ENCODE data around the gene HRH1. TPM values are rescaled to one million over a fixed set of nuclear protein-coding genes. Genes with fewer than 3 reads are reported as not detected.

Gene HRH1
- total RNA-seq, 4 donors from 2014 or later: 3.7 to 15.9 (median 5.9) TPM

GRCh38 chr3:11291808-11292207, 137.5 kb downstream of the HRH1 start:
- no peaks in the 10 kb centered on the region for H3K36me3 ChIP-seq
- no peak for DNase-seq (ENCODE audit: extremely low spot score)
- peaks cover 25 to 50% (median 47%) of the 10 kb centered on the region in 4 donors for H3K4me1 ChIP-seq
- no peaks in the 10 kb centered on the region for H3K27me3 ChIP-seq
- no peak overlapping the region for H3K4me3 ChIP-seq
- intact Hi-C loops (cut with DNase I): no loop called here
- TF ChIP-seq, protein P1, sequence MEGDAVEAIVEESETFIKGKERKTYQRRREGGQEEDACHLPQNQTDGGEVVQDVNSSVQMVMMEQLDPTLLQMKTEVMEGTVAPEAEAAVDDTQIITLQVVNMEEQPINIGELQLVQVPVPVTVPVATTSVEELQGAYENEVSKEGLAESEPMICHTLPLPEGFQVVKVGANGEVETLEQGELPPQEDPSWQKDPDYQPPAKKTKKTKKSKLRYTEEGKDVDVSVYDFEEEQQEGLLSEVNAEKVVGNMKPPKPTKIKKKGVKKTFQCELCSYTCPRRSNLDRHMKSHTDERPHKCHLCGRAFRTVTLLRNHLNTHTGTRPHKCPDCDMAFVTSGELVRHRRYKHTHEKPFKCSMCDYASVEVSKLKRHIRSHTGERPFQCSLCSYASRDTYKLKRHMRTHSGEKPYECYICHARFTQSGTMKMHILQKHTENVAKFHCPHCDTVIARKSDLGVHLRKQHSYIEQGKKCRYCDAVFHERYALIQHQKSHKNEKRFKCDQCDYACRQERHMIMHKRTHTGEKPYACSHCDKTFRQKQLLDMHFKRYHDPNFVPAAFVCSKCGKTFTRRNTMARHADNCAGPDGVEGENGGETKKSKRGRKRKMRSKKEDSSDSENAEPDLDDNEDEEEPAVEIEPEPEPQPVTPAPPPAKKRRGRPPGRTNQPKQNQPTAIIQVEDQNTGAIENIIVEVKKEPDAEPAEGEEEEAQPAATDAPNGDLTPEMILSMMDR (IDR thresholded peaks at IDR 0.05): no peak
- no peak for TF ChIP-seq EP300 (IDR thresholded peaks at IDR 0.05)
- TF ChIP-seq POLR2A (IDR thresholded peaks at IDR 0.05; ENCODE audit: low read depth): no peak
- TF ChIP-seq POLR2AphosphoS5 (IDR thresholded peaks at IDR 0.05): no peak
- no peaks in the 10 kb centered on the region for H3K9me3 ChIP-seq
- peak overlapping the region in 1 of 4 donors; percentile 27 for H3K27ac ChIP-seq (replicated peaks in 1 of 4)
- WGBS: 74% methylated on average over 5 of the region's 5 CpGs

GRCh38 chr3:11297126-11297525, 142.8 kb downstream of the HRH1 start:
- Histone ChIP-seq H3K27ac (replicated peaks in 1 of 4) (no peak overlapping the region), H3K27me3 (no peaks in the 10 kb centered on the region), H3K4me3 (no peak overlapping the region), H3K9me3 (no peaks in the 10 kb centered on the region), H3K36me3 (peaks cover 11 to 41% (median 24%) of the 10 kb centered on the region in 4 donors), H3K4me1 (peaks cover 0 to under 1% (median 0%) of the 10 kb centered on the region in 4 donors)
- no peak for DNase-seq (ENCODE audit: extremely low spot score)
- WGBS: 93% methylated on average over 4 of the region's 4 CpGs
- intact Hi-C loops (cut with DNase I): no loop called here
- no peak for TF ChIP-seq POLR2A (IDR thresholded peaks at IDR 0.05; ENCODE audit: low read depth)
- TF ChIP-seq EP300 (IDR thresholded peaks at IDR 0.05): no peak
- no peak for TF ChIP-seq POLR2AphosphoS5 (IDR thresholded peaks at IDR 0.05)
- TF ChIP-seq, protein P1 (IDR thresholded peaks at IDR 0.05): no peak

DNA sequence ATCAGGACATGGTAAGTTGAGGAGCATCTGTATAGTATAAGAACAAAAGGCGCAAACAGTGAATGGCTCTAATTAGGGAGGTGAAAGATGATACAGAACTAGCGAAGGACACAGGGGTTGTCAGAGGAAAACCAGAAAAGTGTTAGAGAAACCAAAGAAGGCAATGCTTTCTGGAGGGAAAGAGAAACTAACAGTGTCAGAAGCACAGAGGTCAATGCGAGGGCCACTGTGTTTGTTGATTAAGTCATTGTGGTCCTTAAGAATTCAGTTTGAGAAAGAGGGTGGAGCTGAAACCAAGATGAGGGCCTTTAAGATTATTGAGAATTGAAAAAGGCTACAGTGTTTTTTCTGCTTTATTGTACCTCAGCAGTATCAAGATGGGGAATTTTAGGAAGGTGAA, 146.7 kb downstream of the HRH1 start:
- Histone ChIP-seq H3K4me3 (no peak overlapping the region), H3K27me3 (no peaks in the 10 kb centered on the region), H3K4me1 (peaks cover 0 to 5% (median 0%) of the 10 kb centered on the region in 4 donors), H3K9me3 (no peaks in the 10 kb centered on the region), H3K27ac (replicated peaks in 1 of 4) (no peak overlapping the region), H3K36me3 (peaks cover 11 to 71% (median 37%) of the 10 kb centered on the region in 4 donors)
- no peak for TF ChIP-seq POLR2AphosphoS5 (IDR thresholded peaks at IDR 0.05)
- TF ChIP-seq, protein P1 (IDR thresholded peaks at IDR 0.05): no peak
- DNase-seq (ENCODE audit: extremely low spot score): no peak
- intact Hi-C loops (cut with DNase I): no loop called here
- 93% methylated on average over 3 of the region's 3 CpGs for WGBS

- no peaks in the 10 kb centered on the region for H3K9me3 ChIP-seq
- intact Hi-C loops (cut with DNase I): no loop called here
- TF ChIP-seq EP300 (IDR thresholded peaks at IDR 0.05) (no peak), POLR2AphosphoS5 (IDR thresholded peaks at IDR 0.05) (no peak), POLR2A (IDR thresholded peaks at IDR 0.05; ENCODE audit: low read depth) (no peak)
- TF ChIP-seq, protein P1 (IDR thresholded peaks at IDR 0.05): no peak
Observed at GRCh38 chr3:11302444-11302843, 148.2 kb downstream of the HRH1 start.

GRCh38 chr3:11304175-11304574, 149.9 kb downstream of the HRH1 start:
- peaks cover 34 to 89% (median 59%) of the 10 kb centered on the region in 4 donors for H3K36me3 ChIP-seq
- H3K27ac ChIP-seq (replicated peaks in 1 of 4): no peak overlapping the region
- intact Hi-C loops (cut with DNase I): no loop called here
- no peak for TF ChIP-seq EP300 (IDR thresholded peaks at IDR 0.05)
- TF ChIP-seq POLR2A (IDR thresholded peaks at IDR 0.05; ENCODE audit: low read depth): no peak
- no peak for TF ChIP-seq POLR2AphosphoS5 (IDR thresholded peaks at IDR 0.05)
- TF ChIP-seq, protein P1 (IDR thresholded peaks at IDR 0.05): no peak
- no peaks in the 10 kb centered on the region for H3K27me3 ChIP-seq
- no peak for DNase-seq (ENCODE audit: extremely low spot score)
- H3K9me3 ChIP-seq: no peaks in the 10 kb centered on the region
- H3K4me3 ChIP-seq: no peak overlapping the region
- peaks cover 0 to 22% (median 8%) of the 10 kb centered on the region in 4 donors for H3K4me1 ChIP-seq
- 82% methylated on average over 6 of the region's 6 CpGs for WGBS

More at GRCh38 chr3:11302444-11302843, 148.2 kb downstream of the HRH1 start:
- no peak for DNase-seq (ENCODE audit: extremely low spot score)
- peaks cover 0 to 20% (median 6%) of the 10 kb centered on the region in 4 donors for H3K4me1 ChIP-seq
- H3K27ac ChIP-seq (replicated peaks in 1 of 4): no peak overlapping the region
- H3K4me3 ChIP-seq: no peak overlapping the region
- H3K36me3 ChIP-seq: peaks cover 20 to 86% (median 46%) of the 10 kb centered on the region in 4 donors
- no peaks in the 10 kb centered on the region for H3K27me3 ChIP-seq

Data from esophagus muscularis mucosa (tissue), 4 donors.